ENCODE results near the gene FUT3. TPM values are rescaled to one million over a fixed set of nuclear protein-coding genes. Genes with fewer than 3 reads are reported as not detected.
"Not testable (repeated sequence)": the region's sequence is repeated elsewhere in the genome, so short reads cannot be mapped to it uniquely, and the experiment has no call there.

Gene FUT3
- polyA plus RNA-seq, 1 donor from 2014 or later: 0.64 TPM

DNA sequence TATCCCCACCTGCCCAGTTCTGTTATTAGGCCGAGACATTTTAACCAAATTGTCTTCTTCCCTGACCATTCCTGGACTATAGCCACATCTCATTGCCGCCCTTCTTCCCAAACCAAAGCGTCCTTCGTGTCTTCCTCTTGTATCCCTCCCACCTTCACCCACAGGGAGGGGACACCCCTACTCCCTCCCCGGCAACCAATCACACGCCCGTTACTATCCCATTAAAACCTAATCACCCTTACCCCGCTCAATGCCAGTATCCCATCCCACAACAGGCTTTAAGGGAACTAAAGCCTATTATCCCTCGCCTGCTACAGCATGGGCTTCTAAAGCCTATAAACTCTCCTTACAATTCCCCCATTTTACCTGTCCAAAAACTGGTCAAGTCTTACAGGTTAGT, 3.9 kb upstream of the FUT3 start:
- not testable (repeated sequence) for H3K36me3 ChIP-seq (ENCODE audit: insufficient read depth, low read length); H3K9ac ChIP-seq (ENCODE audit: low read length); H2AFZ ChIP-seq (ENCODE audit: low read depth, low read length); H3K27ac ChIP-seq (ENCODE audit: low read length); H3K79me2 ChIP-seq (replicated peaks; ENCODE audit: insufficient read depth, low read length); H4K20me1 ChIP-seq (ENCODE audit: insufficient read depth); H3K27me3 ChIP-seq (ENCODE audit: insufficient read depth, low read depth, low read length); H3K4me3 ChIP-seq (ENCODE audit: low read length); H3K4me2 ChIP-seq (ENCODE audit: low read length); H3F3A ChIP-seq (ENCODE audit: insufficient read depth, low read length, poor library complexity, severe bottlenecking); H3K9me2 ChIP-seq (ENCODE audit: insufficient read depth, low read length); H3K9me3 ChIP-seq (ENCODE audit: low read length)

DNA sequence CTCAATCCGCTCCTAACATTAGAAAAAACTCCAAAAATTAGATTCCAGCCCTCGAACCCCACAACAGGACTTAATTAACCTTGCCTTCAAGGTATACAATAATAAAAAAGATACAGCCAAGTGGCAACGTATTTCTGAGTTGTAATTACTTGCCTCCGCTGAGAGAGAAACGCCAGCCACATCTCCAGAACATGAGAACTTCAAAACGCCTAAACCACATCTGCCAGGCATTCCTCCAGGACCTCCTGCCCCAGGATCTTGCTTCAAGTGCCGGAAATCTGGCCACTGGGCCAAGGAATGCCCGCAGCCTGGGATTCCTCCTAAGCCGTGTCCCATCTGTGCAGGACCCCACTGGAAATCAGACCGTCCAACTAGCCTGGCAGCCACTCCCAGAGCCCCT, 2.9 kb upstream of the FUT3 start:
- not testable (repeated sequence) for H4K20me1 ChIP-seq (ENCODE audit: insufficient read depth); H3K9me2 ChIP-seq (ENCODE audit: insufficient read depth, low read length)

DNA sequence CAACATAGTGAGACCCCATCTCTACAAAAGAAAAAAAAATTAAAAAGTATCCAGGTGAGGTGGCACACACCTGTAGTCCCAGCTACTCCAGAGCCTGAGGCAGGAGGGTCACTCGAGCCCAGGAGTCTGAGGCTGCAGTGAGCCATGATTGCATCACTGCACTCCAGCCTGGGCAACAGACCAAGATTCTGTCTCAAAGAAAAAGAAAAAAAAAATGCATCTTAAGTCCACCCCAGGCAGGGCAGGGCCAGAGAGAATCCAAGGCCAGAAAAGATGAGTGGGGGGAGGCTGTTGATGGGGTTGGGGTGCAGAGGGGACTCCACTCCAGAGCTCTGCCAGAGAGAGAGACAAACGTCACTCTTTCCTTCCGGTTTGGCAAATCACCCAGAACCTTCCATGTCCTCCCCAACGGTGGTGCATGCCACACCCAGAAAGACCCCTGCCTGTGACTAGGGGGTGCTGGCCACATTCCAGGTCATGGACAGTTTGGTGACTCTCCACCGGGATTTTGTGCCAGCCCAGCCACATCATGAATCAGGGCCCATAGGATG, 431 bp downstream of the FUT3 start:
- Histone ChIP-seq H3K27ac (ENCODE audit: low read length) (no peak overlapping the region), H2AFZ (ENCODE audit: low read depth, low read length) (no peak overlapping the region), H3K79me2 (replicated peaks; ENCODE audit: insufficient read depth, low read length) (no peaks in the 10 kb centered on the region), H3K9me3 (ENCODE audit: low read length) (no peaks in the 10 kb centered on the region), H3K36me3 (ENCODE audit: insufficient read depth, low read length) (no peaks in the 10 kb centered on the region), H3K4me2 (ENCODE audit: low read length) (no peak overlapping the region), H3K4me3 (ENCODE audit: low read length) (no peak overlapping the region), H3K27me3 (ENCODE audit: insufficient read depth, low read depth, low read length) (no peaks in the 10 kb centered on the region), H4K20me1 (ENCODE audit: insufficient read depth) (no peaks in the 10 kb centered on the region), H3F3A (ENCODE audit: insufficient read depth, low read length, poor library complexity, severe bottlenecking) (no peaks in the 10 kb centered on the region), H3K9me2 (ENCODE audit: insufficient read depth, low read length) (no peaks in the 10 kb centered on the region), H3K9ac (ENCODE audit: low read length) (no peak overlapping the region)
- TF ChIP-seq EZH2 (IDR thresholded peaks at IDR 0.05; ENCODE audit: borderline replicate concordance, insufficient read depth, low read length, poor library complexity, severe bottlenecking) (no peak), POLR2AphosphoS5 (IDR thresholded peaks at IDR 0.05) (no peak), EP300 (conservative IDR thresholded peaks at IDR 0.05; ENCODE audit: poor library complexity, severe bottlenecking) (no peak), TAF1 (IDR thresholded peaks at IDR 0.05; ENCODE audit: low read depth) (no peak), MXI1 (conservative IDR thresholded peaks at IDR 0.05; ENCODE audit: poor library complexity, severe bottlenecking) (no peak), SMC3 (conservative IDR thresholded peaks at IDR 0.05; ENCODE audit: poor library complexity) (no peak), RAD21 (conservative IDR thresholded peaks at IDR 0.05) (no peak)
- TF ChIP-seq, protein P1, sequence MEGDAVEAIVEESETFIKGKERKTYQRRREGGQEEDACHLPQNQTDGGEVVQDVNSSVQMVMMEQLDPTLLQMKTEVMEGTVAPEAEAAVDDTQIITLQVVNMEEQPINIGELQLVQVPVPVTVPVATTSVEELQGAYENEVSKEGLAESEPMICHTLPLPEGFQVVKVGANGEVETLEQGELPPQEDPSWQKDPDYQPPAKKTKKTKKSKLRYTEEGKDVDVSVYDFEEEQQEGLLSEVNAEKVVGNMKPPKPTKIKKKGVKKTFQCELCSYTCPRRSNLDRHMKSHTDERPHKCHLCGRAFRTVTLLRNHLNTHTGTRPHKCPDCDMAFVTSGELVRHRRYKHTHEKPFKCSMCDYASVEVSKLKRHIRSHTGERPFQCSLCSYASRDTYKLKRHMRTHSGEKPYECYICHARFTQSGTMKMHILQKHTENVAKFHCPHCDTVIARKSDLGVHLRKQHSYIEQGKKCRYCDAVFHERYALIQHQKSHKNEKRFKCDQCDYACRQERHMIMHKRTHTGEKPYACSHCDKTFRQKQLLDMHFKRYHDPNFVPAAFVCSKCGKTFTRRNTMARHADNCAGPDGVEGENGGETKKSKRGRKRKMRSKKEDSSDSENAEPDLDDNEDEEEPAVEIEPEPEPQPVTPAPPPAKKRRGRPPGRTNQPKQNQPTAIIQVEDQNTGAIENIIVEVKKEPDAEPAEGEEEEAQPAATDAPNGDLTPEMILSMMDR (IDR thresholded peaks at IDR 0.05; ENCODE audit: poor library complexity, severe bottlenecking): no peak
- TF ChIP-seq, protein P2, sequence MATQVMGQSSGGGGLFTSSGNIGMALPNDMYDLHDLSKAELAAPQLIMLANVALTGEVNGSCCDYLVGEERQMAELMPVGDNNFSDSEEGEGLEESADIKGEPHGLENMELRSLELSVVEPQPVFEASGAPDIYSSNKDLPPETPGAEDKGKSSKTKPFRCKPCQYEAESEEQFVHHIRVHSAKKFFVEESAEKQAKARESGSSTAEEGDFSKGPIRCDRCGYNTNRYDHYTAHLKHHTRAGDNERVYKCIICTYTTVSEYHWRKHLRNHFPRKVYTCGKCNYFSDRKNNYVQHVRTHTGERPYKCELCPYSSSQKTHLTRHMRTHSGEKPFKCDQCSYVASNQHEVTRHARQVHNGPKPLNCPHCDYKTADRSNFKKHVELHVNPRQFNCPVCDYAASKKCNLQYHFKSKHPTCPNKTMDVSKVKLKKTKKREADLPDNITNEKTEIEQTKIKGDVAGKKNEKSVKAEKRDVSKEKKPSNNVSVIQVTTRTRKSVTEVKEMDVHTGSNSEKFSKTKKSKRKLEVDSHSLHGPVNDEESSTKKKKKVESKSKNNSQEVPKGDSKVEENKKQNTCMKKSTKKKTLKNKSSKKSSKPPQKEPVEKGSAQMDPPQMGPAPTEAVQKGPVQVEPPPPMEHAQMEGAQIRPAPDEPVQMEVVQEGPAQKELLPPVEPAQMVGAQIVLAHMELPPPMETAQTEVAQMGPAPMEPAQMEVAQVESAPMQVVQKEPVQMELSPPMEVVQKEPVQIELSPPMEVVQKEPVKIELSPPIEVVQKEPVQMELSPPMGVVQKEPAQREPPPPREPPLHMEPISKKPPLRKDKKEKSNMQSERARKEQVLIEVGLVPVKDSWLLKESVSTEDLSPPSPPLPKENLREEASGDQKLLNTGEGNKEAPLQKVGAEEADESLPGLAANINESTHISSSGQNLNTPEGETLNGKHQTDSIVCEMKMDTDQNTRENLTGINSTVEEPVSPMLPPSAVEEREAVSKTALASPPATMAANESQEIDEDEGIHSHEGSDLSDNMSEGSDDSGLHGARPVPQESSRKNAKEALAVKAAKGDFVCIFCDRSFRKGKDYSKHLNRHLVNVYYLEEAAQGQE (IDR thresholded peaks at IDR 0.05; ENCODE audit: borderline replicate concordance): no peak

More for the DNA sequence above, 2.9 kb upstream of the FUT3 start:
- H2AFZ ChIP-seq (ENCODE audit: low read depth, low read length); H3K9me3 ChIP-seq (ENCODE audit: low read length); H3F3A ChIP-seq (ENCODE audit: insufficient read depth, low read length, poor library complexity, severe bottlenecking); H3K27me3 ChIP-seq (ENCODE audit: insufficient read depth, low read depth, low read length); H3K4me3 ChIP-seq (ENCODE audit: low read length); H3K9ac ChIP-seq (ENCODE audit: low read length); H3K36me3 ChIP-seq (ENCODE audit: insufficient read depth, low read length); H3K27ac ChIP-seq (ENCODE audit: low read length); H3K79me2 ChIP-seq (replicated peaks; ENCODE audit: insufficient read depth, low read length); H3K4me2 ChIP-seq (ENCODE audit: low read length): not testable (repeated sequence)

Data from neural cell (in vitro differentiated cells).